K562 (cell line): Measurements from ENCODE around the gene IARS1. TPM values are rescaled to one million over a fixed set of nuclear protein-coding genes. Genes with fewer than 3 reads are reported as not detected.

Source experiments
- ARNT ChIP-seq, 2 experiments: fragments of 450-650 bp; IDR thresholded peaks; 2 replicates each; pipeline ENCODE4 v1.6.1; 2016; ENCODE audit warnings: mild to moderate bottlenecking in 1 of 2
- BCL6 ChIP-seq: fragments of 250-450 bp; sonication (Bioruptor Pico); IDR thresholded peaks from 2 replicates; pipeline ENCODE4 v1.4.0; 2020
- BCLAF1 ChIP-seq, 2 experiments: fragments of 450-650 bp in 1 of 2; IDR thresholded peaks; 2 replicates each; pipeline ENCODE4 v1.6.1; 2011 to 2017; ENCODE audit warnings: low read depth in 2 of 2, antibody characterized with exemption in 1 of 2, borderline replicate concordance in 1 of 2, low read length in 1 of 2, mild to moderate bottlenecking in 1 of 2, mixed read lengths in 1 of 2; ENCODE audit not compliant: control insufficient read depth in 1 of 2
- BRD9 ChIP-seq: fragments of 450-650 bp; IDR thresholded peaks from 2 replicates; pipeline ENCODE4 v1.6.1; 2018; ENCODE audit warnings: low read depth; ENCODE audit not compliant: partially characterized antibody
- CBFA2T3 ChIP-seq: fragments of 450-650 bp; IDR thresholded peaks from 2 replicates; pipeline ENCODE4 v1.6.1; 2017
- EP400 ChIP-seq: fragments of 450-650 bp; IDR thresholded peaks from 2 replicates; pipeline ENCODE4 v1.6.1; 2017; ENCODE audit warnings: antibody characterized with exemption, mild to moderate bottlenecking, moderate library complexity
- FOXJ3 ChIP-seq: sonication (generic); formaldehyde crosslinking; IDR thresholded peaks from 2 replicates; pipeline ENCODE4 v1.4.0; 2020; ENCODE audit warnings: mild to moderate bottlenecking, missing genetic modification reagents
- FUS ChIP-seq: fragments of 200-400 bp; formaldehyde crosslinking; optimal IDR thresholded peaks from 2 replicates; pipeline ENCODE3; 2017; ENCODE audit warnings: low read depth, low read length
- GATAD2B ChIP-seq: fragments of 450-650 bp; IDR thresholded peaks from 2 replicates; pipeline ENCODE4 v1.6.1; 2017; ENCODE audit warnings: mild to moderate bottlenecking, borderline replicate concordance
- ID3 ChIP-seq, 2 experiments: fragments of 250-450 bp in 1 of 2; fragments of 450-650 bp in 1 of 2; sonication (Bioruptor Pico) in 1 of 2; IDR thresholded peaks; 2 replicates each; pipeline versions ENCODE4 v1.6.1 to v1.8.0; 2016 to 2021; ENCODE audit warnings: mild to moderate bottlenecking in 2 of 2, moderate library complexity in 2 of 2, missing compliant biosample characterization in 1 of 2, missing genetic modification characterization in 1 of 2
- MCM5 ChIP-seq: fragments of 450-650 bp; IDR thresholded peaks from 2 replicates; pipeline ENCODE4 v1.6.1; 2016; ENCODE audit warnings: low read depth
- NBN ChIP-seq: fragments of 450-650 bp; IDR thresholded peaks from 2 replicates; pipeline ENCODE4 v1.6.1; 2016; ENCODE audit warnings: low read depth, mild to moderate bottlenecking
- NFATC3 ChIP-seq: fragments of 450-650 bp; IDR thresholded peaks from 2 replicates; pipeline ENCODE4 v1.6.1; 2017; ENCODE audit warnings: mild to moderate bottlenecking
- NFRKB ChIP-seq: fragments of 450-650 bp; IDR thresholded peaks from 2 replicates; pipeline ENCODE4 v1.6.1; 2016; ENCODE audit warnings: low read depth
- SMARCC2 ChIP-seq: fragments of 450-650 bp; IDR thresholded peaks from 2 replicates; pipeline ENCODE4 v1.6.1; 2017; ENCODE audit warnings: antibody characterized with exemption, moderate library complexity, mild to moderate bottlenecking, low read depth
- THAP7 ChIP-seq: fragments of 250-450 bp; sonication (Bioruptor Pico); IDR thresholded peaks from 2 replicates; pipeline ENCODE4 v1.5.0; 2021
- ZBTB49 ChIP-seq: sonication (generic); formaldehyde crosslinking; IDR thresholded peaks from 2 replicates; pipeline ENCODE4 v1.8.0; 2022; ENCODE audit warnings: missing genetic modification reagents, mild to moderate bottlenecking, borderline replicate concordance
- ZNF316 ChIP-seq: fragments of 450-650 bp; IDR thresholded peaks from 2 replicates; pipeline ENCODE4 v1.6.1; 2016
- ZNF583 ChIP-seq: fragments of 250-450 bp; sonication (Bioruptor Pico); IDR thresholded peaks from 2 replicates; pipeline ENCODE4 v1.4.0; 2020
- polyA plus RNA-seq, 8 experiments: library from polyadenylated mRNA; depleted of rRNA in 4 of 8; stranded (reverse) in 5 of 8; unstranded in 3 of 8; fragments of >200 nt; fragmentation: Nextera tagmentation in 2 of 8; fragmentation: Illumina TruSeq in 1 of 8; extraction: Ambion mirVana in 2 of 8; extraction: Trizol in 1 of 8; gene quantifications; 2 replicates each; pipeline versions ENCODE4 v1.2.1 to v1.2.3, GENCODE V29; 2011 to 2014; ENCODE audit warnings: inconsistent platforms in 1 of 8, missing spikeins in 1 of 8
- total RNA-seq, 7 experiments: library from RNA; depleted of rRNA in 6 of 7; stranded (reverse); fragments of >200 nt in 6 of 7; fragmentation: Illumina TruSeq in 2 of 7; extraction: Trizol in 2 of 7; gene quantifications; 2 replicates each; pipeline versions ENCODE4 v1.2.1 to v1.2.3, GENCODE V29; 2011 to 2021; ENCODE audit warnings: low replicate concordance in 1 of 7
- TF ChIP-seq, protein P1 (sequence below): fragments of 250-450 bp; sonication (Bioruptor Pico); IDR thresholded peaks from 2 replicates; pipeline ENCODE4 v1.4.0; 2020; ENCODE audit warnings: mild to moderate bottlenecking, moderate library complexity

Gene IARS1
- total and polyA plus RNA-seq, 9 of the 15 experiments (the other 6 are each of a cell fraction or from before 2014, with no cell fraction given): 119 to 371 (median 234) TPM

- TF ChIP-seq ZBTB49: no peak
- TF ChIP-seq NFATC3: no peak
- peak; percentile 60 for TF ChIP-seq BRD9
- TF ChIP-seq NBN: peak; percentile 31; the same call in 1 of the 2 replicates
- no peak for TF ChIP-seq GATAD2B
- no peak for TF ChIP-seq THAP7
- TF ChIP-seq, protein P1, sequence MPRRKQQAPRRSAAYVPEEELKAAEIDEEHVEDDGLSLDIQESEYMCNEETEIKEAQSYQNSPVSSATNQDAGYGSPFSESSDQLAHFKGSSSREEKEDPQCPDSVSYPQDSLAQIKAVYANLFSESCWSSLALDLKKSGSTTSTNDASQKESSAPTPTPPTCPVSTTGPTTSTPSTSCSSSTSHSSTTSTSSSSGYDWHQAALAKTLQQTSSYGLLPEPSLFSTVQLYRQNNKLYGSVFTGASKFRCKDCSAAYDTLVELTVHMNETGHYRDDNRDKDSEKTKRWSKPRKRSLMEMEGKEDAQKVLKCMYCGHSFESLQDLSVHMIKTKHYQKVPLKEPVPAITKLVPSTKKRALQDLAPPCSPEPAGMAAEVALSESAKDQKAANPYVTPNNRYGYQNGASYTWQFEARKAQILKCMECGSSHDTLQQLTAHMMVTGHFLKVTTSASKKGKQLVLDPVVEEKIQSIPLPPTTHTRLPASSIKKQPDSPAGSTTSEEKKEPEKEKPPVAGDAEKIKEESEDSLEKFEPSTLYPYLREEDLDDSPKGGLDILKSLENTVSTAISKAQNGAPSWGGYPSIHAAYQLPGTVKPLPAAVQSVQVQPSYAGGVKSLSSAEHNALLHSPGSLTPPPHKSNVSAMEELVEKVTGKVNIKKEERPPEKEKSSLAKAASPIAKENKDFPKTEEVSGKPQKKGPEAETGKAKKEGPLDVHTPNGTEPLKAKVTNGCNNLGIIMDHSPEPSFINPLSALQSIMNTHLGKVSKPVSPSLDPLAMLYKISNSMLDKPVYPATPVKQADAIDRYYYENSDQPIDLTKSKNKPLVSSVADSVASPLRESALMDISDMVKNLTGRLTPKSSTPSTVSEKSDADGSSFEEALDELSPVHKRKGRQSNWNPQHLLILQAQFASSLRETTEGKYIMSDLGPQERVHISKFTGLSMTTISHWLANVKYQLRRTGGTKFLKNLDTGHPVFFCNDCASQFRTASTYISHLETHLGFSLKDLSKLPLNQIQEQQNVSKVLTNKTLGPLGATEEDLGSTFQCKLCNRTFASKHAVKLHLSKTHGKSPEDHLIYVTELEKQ (CRISPR knock-in tag): no peak
- no peak for TF ChIP-seq BCLAF1 (IDR thresholded peaks at IDR 0.05; ENCODE audit: borderline replicate concordance in 1 of 2, control insufficient read depth in 1 of 2, low read depth in 2 of 2, low read length in 1 of 2)
- no peak for TF ChIP-seq ZNF583 (CRISPR knock-in tag)
- no peak for TF ChIP-seq ID3 (CRISPR knock-in tag; IDR thresholded peaks at IDR 0.05)
- no peak for TF ChIP-seq ID3 (tag; IDR thresholded peaks at IDR 0.05)
- TF ChIP-seq SMARCC2: peak; percentile 34; the same call in 1 of the 2 replicates
- no peak for TF ChIP-seq FOXJ3 (CRISPR knock-in tag)
- TF ChIP-seq FUS: no peak
- TF ChIP-seq ZNF316: no peak
- TF ChIP-seq BCL6 (CRISPR knock-in tag): no peak
- TF ChIP-seq ARNT (IDR thresholded peaks at IDR 0.05): peak in 1 of 2 experiments; percentile 58; a peak in 1 of 4 replicates
- TF ChIP-seq NFRKB: peak; percentile 51; the same call in 1 of the 2 replicates
- TF ChIP-seq EP400: peak; percentile 67
- TF ChIP-seq CBFA2T3: peak; percentile 81
- no peak for TF ChIP-seq MCM5
These were observed 1.8 kb upstream of the IARS1 start (continued) for GRCh38 chr9:92295240-92295790.
